Activated CD8-positive, alpha-beta memory T cell treated with anti-CD3 and anti-CD28 coated beads for 36 hours (primary cell): ENCODE measurements around the gene FNDC1. TPM values are rescaled to one million over a fixed set of nuclear protein-coding genes. Genes with fewer than 3 reads are reported as not detected.
"Not testable (repeated sequence)": the region's sequence is repeated elsewhere in the genome, so short reads cannot be mapped to it uniquely, and the experiment has no call there.

ENCODE experiments used
- CTCF ChIA-PET: fragments of 350-600 bp; sonication (Branson Sonifier 250); formaldehyde crosslinking; loops from one replicate; lab custom pipeline; 2021; ENCODE audit warnings: antibody characterized with exemption; lab: Charles Lee
- POLR2A ChIA-PET: fragments of 350-600 bp; sonication (Branson Sonifier 250); formaldehyde crosslinking; loops from one replicate; lab custom pipeline; 2021; ENCODE audit warnings: antibody characterized with exemption; lab: Charles Lee
- total RNA-seq, 2 experiments: library from RNA; stranded (reverse); gene quantifications; one replicate each; pipeline ENCODE4 v1.2.3, GENCODE V29; 2021

The FNDC1 gene
- total RNA-seq, 2 experiments from 2014 or later: not detected

GRCh38 chr6:159284661-159285060 is 115.5 kb downstream of the FNDC1 start:
- POLR2A ChIA-PET, CTCF ChIA-PET: not testable (repeated sequence)

GRCh38 chr6:159298840-159299239 is 129.6 kb downstream of the FNDC1 start:
- ChIA-PET POLR2A (no interaction called here), CTCF (no interaction called here)

GRCh38 chr6:159299566-159299965 is 130.4 kb downstream of the FNDC1 start:
- POLR2A ChIA-PET: no interaction called here
- CTCF ChIA-PET: no interaction called here

- ChIA-PET CTCF (no interaction called here), POLR2A (no interaction called here)
These were observed 132.1 kb downstream of the FNDC1 start for GRCh38 chr6:159301277-159301676.

GRCh38 chr6:159301810-159302593 is 132.8 kb downstream of the FNDC1 start:
- ChIA-PET CTCF (no interaction called here), POLR2A (no interaction called here)

- CTCF ChIA-PET: no interaction called here
- POLR2A ChIA-PET: no interaction called here
These were observed 133.4 kb downstream of the FNDC1 start for GRCh38 chr6:159302594-159302992.

- CTCF ChIA-PET: no interaction called here
- POLR2A ChIA-PET: no interaction called here
These were observed 134.0 kb downstream of the FNDC1 start for GRCh38 chr6:159303159-159303558.

GRCh38 chr6:159303784-159304183 is 134.6 kb downstream of the FNDC1 start:
- CTCF ChIA-PET: no interaction called here
- POLR2A ChIA-PET: no interaction called here

- ChIA-PET POLR2A (no interaction called here), CTCF (no interaction called here)
These were observed 135.4 kb downstream of the FNDC1 start for GRCh38 chr6:159304641-159305040.

- POLR2A ChIA-PET: no interaction called here
These were observed 136.0 kb downstream of the FNDC1 start for GRCh38 chr6:159305159-159305558.

GRCh38 chr6:159305804-159306537 is 136.8 kb downstream of the FNDC1 start:
- ChIA-PET CTCF (no interaction called here), POLR2A (no interaction called here)

More at GRCh38 chr6:159305159-159305558, 136.0 kb downstream of the FNDC1 start:
- CTCF ChIA-PET: no interaction called here

GRCh38 chr6:159307246-159307790 is 138.1 kb downstream of the FNDC1 start:
- ChIA-PET POLR2A (no interaction called here), CTCF (no interaction called here)

- CTCF ChIA-PET: no interaction called here
- POLR2A ChIA-PET: no interaction called here
These were observed 139.0 kb downstream of the FNDC1 start for GRCh38 chr6:159308198-159308597.

GRCh38 chr6:159309723-159310122 is 140.5 kb downstream of the FNDC1 start:
- CTCF ChIA-PET: no interaction called here
- POLR2A ChIA-PET: no interaction called here

- ChIA-PET POLR2A (no interaction called here), CTCF (no interaction called here)
These were observed 142.4 kb downstream of the FNDC1 start for GRCh38 chr6:159311618-159312017.

- POLR2A ChIA-PET: no interaction called here
- CTCF ChIA-PET: no interaction called here
These were observed 143.0 kb downstream of the FNDC1 start for GRCh38 chr6:159312206-159312605.

GRCh38 chr6:159313018-159313417 is 143.8 kb downstream of the FNDC1 start:
- ChIA-PET CTCF (no interaction called here), POLR2A (no interaction called here)

GRCh38 chr6:159315562-159315961 is 146.4 kb downstream of the FNDC1 start:
- ChIA-PET CTCF (no interaction called here), POLR2A (no interaction called here)

GRCh38 chr6:159317430-159317829 is 148.2 kb downstream of the FNDC1 start:
- ChIA-PET CTCF (no interaction called here), POLR2A (no interaction called here)

GRCh38 chr6:159321267-159321666 is 152.1 kb downstream of the FNDC1 start:
- ChIA-PET POLR2A (no interaction called here), CTCF (no interaction called here)
